Measurements from ENCODE around the gene MYCL.

The MYCL gene

GRCh38 chr1:39847940-39848339 is 53.8 kb downstream of the MYCL start:
- TF ChIP-seq, protein P1, sequence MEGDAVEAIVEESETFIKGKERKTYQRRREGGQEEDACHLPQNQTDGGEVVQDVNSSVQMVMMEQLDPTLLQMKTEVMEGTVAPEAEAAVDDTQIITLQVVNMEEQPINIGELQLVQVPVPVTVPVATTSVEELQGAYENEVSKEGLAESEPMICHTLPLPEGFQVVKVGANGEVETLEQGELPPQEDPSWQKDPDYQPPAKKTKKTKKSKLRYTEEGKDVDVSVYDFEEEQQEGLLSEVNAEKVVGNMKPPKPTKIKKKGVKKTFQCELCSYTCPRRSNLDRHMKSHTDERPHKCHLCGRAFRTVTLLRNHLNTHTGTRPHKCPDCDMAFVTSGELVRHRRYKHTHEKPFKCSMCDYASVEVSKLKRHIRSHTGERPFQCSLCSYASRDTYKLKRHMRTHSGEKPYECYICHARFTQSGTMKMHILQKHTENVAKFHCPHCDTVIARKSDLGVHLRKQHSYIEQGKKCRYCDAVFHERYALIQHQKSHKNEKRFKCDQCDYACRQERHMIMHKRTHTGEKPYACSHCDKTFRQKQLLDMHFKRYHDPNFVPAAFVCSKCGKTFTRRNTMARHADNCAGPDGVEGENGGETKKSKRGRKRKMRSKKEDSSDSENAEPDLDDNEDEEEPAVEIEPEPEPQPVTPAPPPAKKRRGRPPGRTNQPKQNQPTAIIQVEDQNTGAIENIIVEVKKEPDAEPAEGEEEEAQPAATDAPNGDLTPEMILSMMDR (IDR thresholded peaks at IDR 0.05): no peak
- H3K4me3 ChIP-seq: no peak overlapping the region
- no peak for DNase-seq (ENCODE audit: low spot score)
- H3K27ac ChIP-seq: no peak overlapping the region

GRCh38 chr1:39846796-39847195 is 54.9 kb downstream of the MYCL start:
- DNase-seq (ENCODE audit: low spot score): no peak
- TF ChIP-seq, protein P1 (IDR thresholded peaks at IDR 0.05): no peak
- Histone ChIP-seq H3K4me3 (no peak overlapping the region), H3K27ac (no peak overlapping the region)

DNA sequence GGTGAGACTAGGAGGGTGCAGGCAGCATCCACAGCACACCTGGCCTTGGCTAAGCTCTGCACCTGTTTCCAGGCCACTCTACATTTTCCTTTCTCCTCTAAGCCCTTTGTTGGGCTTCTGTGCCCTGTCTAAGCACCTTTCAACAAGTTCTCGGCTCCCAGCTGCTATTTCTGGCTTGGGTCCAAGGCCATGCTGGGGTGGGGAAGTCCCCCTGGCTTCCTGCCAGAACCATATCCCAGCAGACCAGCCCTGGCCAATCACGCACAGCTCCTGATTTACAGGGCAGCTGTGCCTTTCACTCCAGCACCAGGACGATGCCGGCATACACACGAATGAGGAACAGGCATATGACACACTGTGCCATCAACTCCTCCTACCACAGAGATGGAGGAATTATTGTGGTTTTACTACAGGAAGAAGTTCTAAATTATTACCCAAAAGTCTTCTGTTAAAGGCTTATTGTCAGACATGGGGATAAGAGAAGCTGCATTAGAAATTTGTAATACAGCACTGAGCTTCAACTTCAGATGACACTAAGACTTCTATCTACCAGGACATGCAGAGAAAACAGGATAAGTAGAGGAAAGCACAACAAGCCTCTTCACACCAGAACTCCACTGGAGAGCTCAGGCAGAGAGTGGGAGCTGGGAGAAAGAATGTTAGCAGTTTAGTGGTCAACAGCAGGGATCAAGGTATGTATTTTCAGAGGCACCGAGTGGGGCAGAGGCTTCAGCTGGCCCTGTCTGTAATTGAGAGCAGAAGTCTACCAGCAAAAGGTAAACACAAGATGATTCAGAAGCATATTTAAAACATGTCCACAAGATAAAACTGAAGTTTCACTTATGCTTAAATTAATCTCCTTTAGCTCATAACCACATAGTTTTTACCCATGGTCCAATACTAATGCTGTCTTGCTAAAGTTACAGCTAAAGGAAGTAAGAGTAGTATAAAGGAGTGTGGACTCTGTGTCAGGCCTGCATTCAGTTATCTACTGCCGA is 55.8 kb downstream of the MYCL start:
- TF ChIP-seq, protein P1 (IDR thresholded peaks at IDR 0.05): no peak
- no peak for DNase-seq (ENCODE audit: low spot score)
- H3K27ac ChIP-seq: no peak overlapping the region
- no peak overlapping the region for H3K4me3 ChIP-seq
